Activated CD4-positive, alpha-beta memory T cell treated with anti-CD3 and anti-CD28 coated beads, Interleukin-2, amount 10 ng/mL, durations not matched to agents 7 days and 5 days (primary cell): ENCODE data around the gene SNAPC3. TPM values are rescaled to one million over a fixed set of nuclear protein-coding genes. Genes with fewer than 3 reads are reported as not detected.
"Not testable (repeated sequence)": the region's sequence is repeated elsewhere in the genome, so short reads cannot be mapped to it uniquely, and the experiment has no call there.

ENCODE experiments used
- CTCF ChIA-PET: fragments of 350-600 bp; sonication (Branson Sonifier 250); formaldehyde crosslinking; loops from one replicate; lab custom pipeline; 2021; ENCODE audit warnings: antibody characterized with exemption, inconsistent platforms; lab: Charles Lee
- POLR2A ChIA-PET: fragments of 350-600 bp; sonication (Branson Sonifier 250); formaldehyde crosslinking; loops from one replicate; lab custom pipeline; 2021; ENCODE audit warnings: antibody characterized with exemption; lab: Charles Lee
- DNase-seq: peaks from one replicate; pipeline ENCODE4 v3.0.0-alpha.2; 2020
- H3K27ac Mint-ChIP-seq: one replicate; pipeline ENCODE4 v1.8.0; 2021; ENCODE audit warnings: mild to moderate bottlenecking, mixed read lengths
- H3K27me3 Mint-ChIP-seq: one replicate; pipeline ENCODE4 v1.8.0; 2021; ENCODE audit warnings: mixed read lengths
- H3K36me3 Mint-ChIP-seq: one replicate; pipeline ENCODE4 v1.8.0; 2021; ENCODE audit warnings: low read depth, mixed read lengths
- H3K4me1 Mint-ChIP-seq: one replicate; pipeline ENCODE4 v1.8.0; 2021; ENCODE audit warnings: mixed read lengths
- H3K4me3 Mint-ChIP-seq: one replicate; pipeline ENCODE4 v1.8.0; 2021; ENCODE audit warnings: mild to moderate bottlenecking, mixed read lengths
- H3K9me3 Mint-ChIP-seq: one replicate; pipeline ENCODE4 v1.8.0; 2021; ENCODE audit warnings: mixed read lengths
- total RNA-seq, 2 experiments: library from RNA; stranded (reverse); gene quantifications; one replicate each; pipeline ENCODE4 v1.2.3, GENCODE V29; 2021

SNAPC3 gene
- total RNA-seq, 2 experiments from 2014 or later = 35.6 to 37.5 TPM

DNA sequence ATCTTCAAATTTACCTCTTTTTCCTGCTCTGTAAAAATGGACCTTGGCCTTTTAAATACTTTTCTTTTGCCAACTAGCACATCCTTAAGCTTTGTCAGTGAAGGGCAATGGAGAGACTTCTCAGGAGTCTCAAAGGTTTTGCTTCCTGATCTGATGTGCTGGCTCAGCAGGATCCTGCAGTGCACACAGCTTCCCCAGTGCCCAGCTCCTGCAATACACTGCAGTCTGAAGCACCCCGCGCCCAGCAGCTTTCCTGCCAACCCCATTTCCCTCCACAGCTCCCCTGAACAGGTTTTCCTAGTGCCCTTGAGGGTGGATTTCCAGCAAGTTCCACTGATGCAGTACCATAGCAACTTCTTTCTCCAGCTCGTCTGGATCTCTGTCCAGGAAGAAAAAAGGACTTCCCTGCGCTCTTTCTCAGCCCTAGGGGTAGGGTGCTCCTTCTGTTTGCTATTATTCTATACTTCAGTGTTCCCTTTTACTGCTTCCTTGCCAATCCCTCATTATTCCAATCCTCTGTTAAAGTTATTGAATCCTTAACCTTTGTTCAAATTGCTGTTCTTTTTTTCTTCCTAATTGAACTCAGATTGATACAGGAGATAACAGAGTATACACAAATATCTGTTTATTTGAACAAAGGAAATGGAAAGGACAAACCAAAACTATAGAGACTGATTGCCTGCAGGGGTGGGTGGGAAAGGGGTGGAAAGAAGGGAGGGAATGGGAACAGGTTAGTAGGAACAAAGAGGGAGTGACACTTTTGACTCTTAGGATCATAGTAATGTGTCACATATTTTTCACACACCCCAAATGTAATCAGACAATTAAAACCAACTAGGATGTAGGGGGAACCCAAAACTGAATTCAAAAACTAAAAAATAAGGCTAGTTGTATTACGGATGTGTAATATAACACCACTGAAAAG is 8.5 kb downstream of the SNAPC3 start:
- no peak overlapping the region for H3K27ac Mint-ChIP-seq

DNA sequence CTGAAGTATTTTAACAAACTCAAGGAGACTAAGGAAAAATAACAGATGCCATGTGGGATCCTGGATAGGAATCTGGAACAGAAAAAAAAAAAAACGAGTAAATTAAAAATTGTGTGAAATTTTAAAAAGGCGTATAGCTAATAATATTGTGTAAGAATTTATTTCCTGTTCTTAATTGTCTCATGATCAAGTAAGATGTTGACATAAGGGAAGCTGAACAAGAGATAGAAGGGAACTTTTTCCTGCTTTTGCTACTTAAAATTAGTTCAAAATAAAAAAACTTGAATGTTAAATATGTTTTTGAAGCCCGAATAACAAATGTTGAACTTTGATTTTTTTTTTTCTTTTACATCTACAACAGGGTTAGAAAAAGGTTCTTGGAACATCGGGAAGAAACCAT is 10.5 kb downstream of the SNAPC3 start:
- CTCF ChIA-PET = no interaction called here
- POLR2A ChIA-PET = interaction anchor here (0.9 kb wide), 2 partner anchors 10 to 78 kb away, joined by 3 to 4 read pairs; partner anchors contain the start of gene PSIP1
- Mint-ChIP-seq H3K27me3 (no peaks in the 10 kb centered on the region), H3K9me3 (no peaks in the 10 kb centered on the region), H3K27ac (no peak overlapping the region), H3K4me1 (peaks cover 53% of the 10 kb centered on the region), H3K4me3 (no peak overlapping the region), H3K36me3 (peaks cover 73% of the 10 kb centered on the region)
- no peak for DNase-seq

More for the DNA sequence above, 8.5 kb downstream of the SNAPC3 start:
- peaks cover 72% of the 10 kb centered on the region for H3K36me3 Mint-ChIP-seq
- ChIA-PET POLR2A (interaction anchor here (0.9 kb wide), 1 partner anchor 80 kb away, joined by 3 read pairs; the partner anchor contains the start of gene PSIP1), CTCF (interaction anchor here (1.0 kb wide), 1 partner anchor 8 kb away, joined by 3 read pairs; the partner anchor contains the start of gene SNAPC3)
- no peaks in the 10 kb centered on the region for H3K27me3 Mint-ChIP-seq
- H3K9me3 Mint-ChIP-seq = no peaks in the 10 kb centered on the region
- no peak for DNase-seq
- H3K4me3 Mint-ChIP-seq = no peak overlapping the region
- H3K4me1 Mint-ChIP-seq = peaks cover 57% of the 10 kb centered on the region

DNA sequence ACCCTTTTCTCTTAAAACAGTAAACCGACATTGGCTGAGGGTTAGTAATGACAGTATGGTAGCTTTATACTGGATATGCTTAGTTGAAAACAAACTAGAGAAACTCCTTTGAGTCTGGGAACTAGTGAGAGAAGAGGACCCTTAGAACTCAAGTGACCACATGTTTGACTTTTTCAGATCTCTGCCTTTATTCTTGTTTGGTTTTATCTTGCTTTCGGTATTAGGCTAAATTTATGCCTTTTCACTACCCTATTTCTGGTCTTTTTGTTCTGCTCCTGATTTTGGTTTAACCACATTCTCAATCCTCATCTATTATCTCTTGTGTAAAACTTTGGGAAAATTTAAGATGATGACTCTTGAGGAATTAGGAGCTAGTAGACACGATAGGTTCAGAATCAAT is 11.0 kb downstream of the SNAPC3 start:
- DNase-seq = no peak
- no peaks in the 10 kb centered on the region for H3K9me3 Mint-ChIP-seq
- H3K4me1 Mint-ChIP-seq = peaks cover 53% of the 10 kb centered on the region
- ChIA-PET CTCF (no interaction called here), POLR2A (no interaction called here)
- H3K4me3 Mint-ChIP-seq = no peak overlapping the region
- H3K27me3 Mint-ChIP-seq = no peaks in the 10 kb centered on the region
- H3K27ac Mint-ChIP-seq = no peak overlapping the region
- H3K36me3 Mint-ChIP-seq = peaks cover 73% of the 10 kb centered on the region

DNA sequence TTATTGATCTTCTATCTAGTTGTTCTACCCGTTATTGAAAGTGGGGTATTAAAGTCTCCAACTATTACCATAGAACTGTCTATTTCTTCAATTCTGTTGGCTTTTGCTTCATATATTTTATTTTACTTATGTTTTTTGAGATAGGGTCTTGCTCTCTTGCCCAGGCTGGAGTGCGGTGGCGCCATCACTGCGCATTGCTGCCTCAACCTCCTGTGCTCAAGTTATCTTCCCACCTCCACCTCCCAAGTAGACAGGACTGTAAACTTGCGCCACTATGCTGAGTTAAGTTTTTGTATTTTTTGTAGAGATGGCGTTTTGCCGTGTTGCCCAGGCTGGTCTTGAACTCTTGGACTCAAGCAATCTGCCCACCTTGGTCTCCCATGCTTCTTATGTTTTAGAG is 16.2 kb downstream of the SNAPC3 start:
- H3K9me3 Mint-ChIP-seq = peaks cover 3% of the 10 kb centered on the region

DNA sequence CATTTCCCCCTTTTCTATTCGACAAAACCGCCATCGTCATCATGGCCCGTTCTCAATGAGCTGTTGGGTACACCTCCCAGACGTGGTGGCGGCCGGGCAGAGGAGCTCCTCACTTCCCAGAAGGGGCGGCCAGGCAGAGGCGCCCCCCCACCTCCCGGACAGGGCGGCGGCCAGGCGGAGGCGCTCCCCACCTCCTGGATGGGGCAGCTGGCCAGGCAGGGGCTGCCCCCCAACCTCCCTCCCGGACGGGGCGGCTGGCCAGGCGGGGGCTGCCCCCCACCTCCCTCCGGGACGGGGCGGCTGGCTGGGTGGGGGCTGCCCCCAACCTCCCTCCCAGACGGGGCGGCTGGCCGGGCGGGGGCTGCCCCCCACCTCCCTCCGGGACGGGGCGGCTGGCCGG is 19.2 kb downstream of the SNAPC3 start:
- H3K27ac Mint-ChIP-seq, DNase-seq, H3K27me3 Mint-ChIP-seq, H3K9me3 Mint-ChIP-seq, H3K4me3 Mint-ChIP-seq, POLR2A ChIA-PET, CTCF ChIA-PET: not testable (repeated sequence)
- Mint-ChIP-seq H3K4me1 (peaks cover 12% of the 10 kb centered on the region), H3K36me3 (peaks cover 83% of the 10 kb centered on the region)

More for the DNA sequence above, 16.2 kb downstream of the SNAPC3 start:
- Mint-ChIP-seq H3K27me3 (no peaks in the 10 kb centered on the region), H3K4me1 (peaks cover 21% of the 10 kb centered on the region), H3K36me3 (peaks cover 79% of the 10 kb centered on the region), H3K4me3 (no peak overlapping the region), H3K27ac (no peak overlapping the region)
- no peak for DNase-seq
- ChIA-PET POLR2A (interaction anchor here (0.6 kb wide), 1 partner anchor 34 kb away, joined by 3 read pairs; no protein-coding TSS in a partner anchor), CTCF (no interaction called here)

DNA sequence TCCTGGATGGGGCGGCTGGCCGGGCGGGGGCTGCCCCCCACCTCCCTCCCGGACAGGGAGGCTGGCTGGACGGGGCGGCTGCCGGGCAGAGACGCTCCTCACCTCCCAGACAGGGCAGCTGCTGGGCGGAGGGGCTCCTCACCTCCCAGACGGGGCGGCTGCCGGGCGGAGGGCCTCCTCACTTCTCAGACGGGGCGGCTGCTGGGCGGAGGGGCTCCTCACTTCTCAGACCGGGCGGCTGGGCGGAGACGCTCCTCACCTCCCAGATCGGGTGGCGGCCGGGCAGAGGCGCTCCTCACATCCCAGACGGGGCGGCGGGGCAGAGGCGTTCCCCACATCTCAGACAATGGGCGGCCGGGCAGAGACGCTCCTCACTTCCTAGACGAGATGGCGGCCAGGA is 19.6 kb downstream of the SNAPC3 start:
- H3K36me3 Mint-ChIP-seq = peaks cover 87% of the 10 kb centered on the region

DNA sequence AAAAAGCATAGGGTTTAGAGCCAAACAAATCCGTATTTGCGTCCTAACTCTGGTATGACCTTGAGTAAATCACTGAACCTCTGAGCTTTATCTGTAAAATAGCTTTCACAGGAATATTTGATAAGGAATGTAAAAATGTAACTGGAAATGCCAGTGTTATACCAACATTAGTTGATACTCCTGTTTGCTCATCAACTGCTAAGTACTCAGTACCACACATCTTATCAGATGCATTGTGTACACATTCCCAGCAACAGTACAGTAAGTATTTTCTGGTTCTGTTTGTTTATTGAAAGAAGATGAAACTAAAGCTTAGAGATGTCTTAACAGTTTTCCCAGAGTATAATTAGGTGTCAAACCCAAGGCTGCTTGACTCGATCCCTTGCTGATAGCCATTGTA is 21.5 kb downstream of the SNAPC3 start:
- ChIA-PET POLR2A (interaction anchor here (1.2 kb wide), 1 partner anchor 21 kb away, joined by 3 read pairs; no protein-coding TSS in a partner anchor), CTCF (interaction anchor here (0.6 kb wide), 1 partner anchor 23 kb away, joined by 7 read pairs; no protein-coding TSS in a partner anchor)
- DNase-seq = no peak
- H3K9me3 Mint-ChIP-seq = peaks cover 3% of the 10 kb centered on the region
- no peak overlapping the region for H3K4me3 Mint-ChIP-seq
- H3K36me3 Mint-ChIP-seq = peaks cover 86% of the 10 kb centered on the region
- H3K27ac Mint-ChIP-seq = no peak overlapping the region
- no peaks in the 10 kb centered on the region for H3K4me1 Mint-ChIP-seq
- H3K27me3 Mint-ChIP-seq = no peaks in the 10 kb centered on the region

More for the DNA sequence above, 19.6 kb downstream of the SNAPC3 start:
- H3K9me3 Mint-ChIP-seq, POLR2A ChIA-PET, DNase-seq, H3K27me3 Mint-ChIP-seq, H3K27ac Mint-ChIP-seq, CTCF ChIA-PET, H3K4me3 Mint-ChIP-seq: not testable (repeated sequence)
- H3K4me1 Mint-ChIP-seq = peaks cover 12% of the 10 kb centered on the region

DNA sequence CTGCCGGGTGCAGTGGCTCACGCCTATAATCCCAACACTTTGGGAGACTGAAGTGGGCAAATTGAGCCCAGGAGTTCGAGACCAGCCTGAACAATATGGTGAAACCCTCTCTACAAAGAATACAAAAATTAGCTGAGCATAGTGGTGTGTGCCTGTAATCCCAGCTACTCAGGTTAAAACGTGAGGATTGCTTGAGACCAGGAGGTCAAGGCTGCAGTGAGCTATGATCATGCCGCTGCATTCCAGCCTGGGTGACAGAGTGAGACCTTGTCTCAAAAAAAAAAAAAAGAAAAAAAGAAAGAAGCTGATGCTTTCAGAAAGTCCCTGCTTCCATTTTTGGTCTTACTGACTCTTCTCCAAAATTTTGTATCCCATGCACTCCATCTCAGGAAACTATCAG is 31.3 kb downstream of the SNAPC3 start:
- H3K9me3 Mint-ChIP-seq = no peaks in the 10 kb centered on the region
- no peaks in the 10 kb centered on the region for H3K27me3 Mint-ChIP-seq
- DNase-seq = no peak
- no peak overlapping the region for H3K27ac Mint-ChIP-seq
- CTCF ChIA-PET = no interaction called here
- H3K4me1 Mint-ChIP-seq = no peaks in the 10 kb centered on the region
- POLR2A ChIA-PET = interaction anchor here (1.3 kb wide), 2 partner anchors 31 to 32 kb away, joined by 3 to 5 read pairs; partner anchors contain the start of gene SNAPC3
- peaks cover 58% of the 10 kb centered on the region for H3K36me3 Mint-ChIP-seq
- no peak overlapping the region for H3K4me3 Mint-ChIP-seq

DNA sequence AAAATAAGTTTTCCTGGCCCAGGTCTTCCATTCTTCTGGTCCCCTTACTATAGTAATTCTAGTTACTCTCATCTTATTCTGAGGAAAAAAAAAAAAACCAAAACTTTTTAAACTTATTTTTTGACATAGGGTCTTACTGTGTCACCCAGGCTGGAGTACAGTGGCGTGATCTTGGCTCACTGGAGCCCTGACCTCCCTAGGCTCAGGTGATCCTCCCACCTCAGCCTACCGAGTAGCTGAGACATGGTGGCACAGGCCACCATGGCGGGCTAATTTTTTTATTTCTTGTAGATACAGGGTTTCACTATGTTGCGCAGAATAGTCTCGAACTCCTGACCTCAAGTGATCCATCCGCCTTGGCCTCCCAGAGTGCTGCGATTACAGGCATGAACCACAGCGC is 38.4 kb downstream of the SNAPC3 start:
- POLR2A ChIA-PET = interaction anchor here (1.0 kb wide), 1 partner anchor 9 kb away, joined by 3 read pairs; no protein-coding TSS in a partner anchor
- Mint-ChIP-seq H3K4me3 (no peak overlapping the region), H3K4me1 (no peaks in the 10 kb centered on the region), H3K27ac (no peak overlapping the region), H3K27me3 (no peaks in the 10 kb centered on the region), H3K9me3 (no peaks in the 10 kb centered on the region), H3K36me3 (peaks cover 61% of the 10 kb centered on the region)
- CTCF ChIA-PET = no interaction called here
- no peak for DNase-seq

DNA sequence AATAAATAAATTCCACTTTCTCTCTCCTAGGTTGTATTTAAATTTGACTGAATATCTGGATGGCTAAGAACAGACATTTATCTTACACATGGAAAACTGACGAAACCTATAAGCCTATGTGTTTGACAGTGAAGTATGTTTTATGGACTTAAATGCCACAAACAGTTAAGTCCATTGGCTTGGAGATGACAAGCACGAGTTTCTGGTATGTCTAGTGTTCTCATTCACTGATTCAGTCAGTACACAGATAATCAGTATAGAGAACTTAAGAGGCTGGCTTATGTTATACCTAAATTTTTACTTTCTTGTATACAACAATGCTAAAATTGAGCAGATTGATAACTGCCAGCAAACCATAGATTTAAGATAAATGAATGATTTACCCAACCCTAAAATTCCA is 38.9 kb downstream of the SNAPC3 start:
- Mint-ChIP-seq H3K9me3 (no peaks in the 10 kb centered on the region), H3K4me1 (peaks cover 1% of the 10 kb centered on the region), H3K36me3 (peaks cover 62% of the 10 kb centered on the region), H3K27ac (no peak overlapping the region), H3K4me3 (no peak overlapping the region), H3K27me3 (no peaks in the 10 kb centered on the region)
- ChIA-PET CTCF (no interaction called here), POLR2A (no interaction called here)
- DNase-seq = no peak

DNA sequence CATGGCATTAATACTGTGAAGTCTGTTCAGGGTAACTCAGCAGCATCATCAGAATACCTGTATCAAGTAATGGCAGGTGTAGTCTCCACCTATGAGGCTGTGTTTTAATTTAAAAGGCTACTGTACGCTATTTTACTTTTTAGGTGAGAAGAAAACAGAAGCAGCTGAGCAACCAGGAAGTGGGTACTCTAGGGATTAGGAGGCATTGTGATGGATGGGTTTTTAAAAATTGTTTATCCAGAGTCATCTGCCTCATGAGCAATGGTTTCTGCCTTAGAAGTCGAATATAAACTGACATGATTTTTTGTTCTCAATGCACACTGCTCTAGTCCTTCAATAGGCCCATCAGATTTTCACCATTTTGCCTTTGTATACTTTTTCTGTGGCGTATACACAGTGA is 45.5 kb downstream of the SNAPC3 start:
- POLR2A ChIA-PET = interaction anchor here (1.0 kb wide), 1 partner anchor 42 kb away, joined by 4 read pairs; no protein-coding TSS in a partner anchor
- Mint-ChIP-seq H3K4me3 (no peak overlapping the region), H3K36me3 (peaks cover 73% of the 10 kb centered on the region), H3K4me1 (peaks cover 13% of the 10 kb centered on the region), H3K27me3 (no peaks in the 10 kb centered on the region), H3K9me3 (no peaks in the 10 kb centered on the region), H3K27ac (no peak overlapping the region)
- CTCF ChIA-PET = interaction anchor here (1.1 kb wide), 1 partner anchor 24 kb away, joined by 7 read pairs; no protein-coding TSS in a partner anchor
- DNase-seq = no peak

DNA sequence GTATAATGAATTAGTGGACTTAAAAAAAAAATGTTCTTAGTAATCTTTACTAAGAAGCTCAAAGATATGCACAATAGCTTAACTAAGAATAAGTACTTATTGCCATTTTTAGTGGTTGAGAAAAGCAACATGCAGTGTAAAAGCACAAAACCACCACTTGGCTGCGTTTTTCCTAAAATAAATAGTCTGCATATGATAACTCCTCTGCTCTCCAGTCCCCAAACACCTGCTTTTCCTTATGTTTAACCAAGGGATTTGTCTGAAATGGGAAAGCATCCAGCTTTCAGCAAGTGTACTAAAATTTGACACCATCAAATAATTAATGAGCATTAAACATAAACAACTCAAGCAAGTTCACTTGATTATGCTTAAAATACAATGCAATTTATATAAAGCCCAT is 46.7 kb downstream of the SNAPC3 start:
- Mint-ChIP-seq H3K4me3 (no peak overlapping the region), H3K4me1 (peaks cover 13% of the 10 kb centered on the region), H3K27ac (no peak overlapping the region), H3K27me3 (no peaks in the 10 kb centered on the region), H3K36me3 (peaks cover 71% of the 10 kb centered on the region), H3K9me3 (no peaks in the 10 kb centered on the region)
- POLR2A ChIA-PET = no interaction called here
- CTCF ChIA-PET = interaction anchor here (1.0 kb wide), 1 partner anchor 11 kb away, joined by 3 read pairs; no protein-coding TSS in a partner anchor
- DNase-seq = no peak

DNA sequence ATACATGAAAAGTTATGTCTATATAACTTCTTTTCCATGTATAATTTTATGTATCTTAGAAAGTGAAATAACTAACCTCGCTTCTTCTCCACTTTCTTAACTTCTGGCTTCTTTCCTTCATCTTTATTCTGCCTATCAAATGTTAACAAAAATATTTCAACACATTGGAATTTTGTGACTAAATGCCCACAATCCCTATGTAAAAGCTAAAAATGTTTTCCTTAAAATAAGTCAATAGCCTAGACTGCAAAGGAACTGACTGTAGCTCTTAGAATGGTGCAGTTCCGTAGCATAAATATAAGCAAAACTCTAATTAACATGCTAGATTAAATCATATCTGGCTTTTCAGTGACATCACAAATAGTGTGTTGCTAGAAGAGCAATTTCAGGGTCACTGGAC is 47.2 kb downstream of the SNAPC3 start:
- CTCF ChIA-PET = interaction anchor here (1.0 kb wide), 1 partner anchor 11 kb away, joined by 3 read pairs; no protein-coding TSS in a partner anchor
- Mint-ChIP-seq H3K4me1 (peaks cover 13% of the 10 kb centered on the region), H3K4me3 (no peak overlapping the region), H3K9me3 (no peaks in the 10 kb centered on the region), H3K36me3 (peaks cover 67% of the 10 kb centered on the region), H3K27ac (no peak overlapping the region), H3K27me3 (no peaks in the 10 kb centered on the region)
- POLR2A ChIA-PET = interaction anchor here (0.6 to 0.9 kb wide), 3 partner anchors 9 to 30 kb away, joined by 3 to 4 read pairs (median 3); no protein-coding TSS in a partner anchor
- DNase-seq = no peak
